OCI-LY7 (cell line): ENCODE data around the gene SMOC2.

ENCODE experiments used
- EZH2phosphoT487 ChIP-seq: fragments of 200-600 bp; sonication (generic); IDR thresholded peaks from 2 replicates; pipeline ENCODE4 v1.6.1; 2018; ENCODE audit warnings: low read depth, borderline replicate concordance, mild to moderate bottlenecking, mixed run types, antibody characterized with exemption, low read length, moderate library complexity, mixed read lengths
- TF ChIP-seq, protein P1 (sequence below): fragments of 200-600 bp; sonication (generic); conservative IDR thresholded peaks from 2 replicates; pipeline ENCODE4 v1.5.1; 2014; ENCODE audit warnings: mild to moderate bottlenecking, antibody characterized with exemption, low read length, moderate library complexity, mixed read lengths

DNA sequence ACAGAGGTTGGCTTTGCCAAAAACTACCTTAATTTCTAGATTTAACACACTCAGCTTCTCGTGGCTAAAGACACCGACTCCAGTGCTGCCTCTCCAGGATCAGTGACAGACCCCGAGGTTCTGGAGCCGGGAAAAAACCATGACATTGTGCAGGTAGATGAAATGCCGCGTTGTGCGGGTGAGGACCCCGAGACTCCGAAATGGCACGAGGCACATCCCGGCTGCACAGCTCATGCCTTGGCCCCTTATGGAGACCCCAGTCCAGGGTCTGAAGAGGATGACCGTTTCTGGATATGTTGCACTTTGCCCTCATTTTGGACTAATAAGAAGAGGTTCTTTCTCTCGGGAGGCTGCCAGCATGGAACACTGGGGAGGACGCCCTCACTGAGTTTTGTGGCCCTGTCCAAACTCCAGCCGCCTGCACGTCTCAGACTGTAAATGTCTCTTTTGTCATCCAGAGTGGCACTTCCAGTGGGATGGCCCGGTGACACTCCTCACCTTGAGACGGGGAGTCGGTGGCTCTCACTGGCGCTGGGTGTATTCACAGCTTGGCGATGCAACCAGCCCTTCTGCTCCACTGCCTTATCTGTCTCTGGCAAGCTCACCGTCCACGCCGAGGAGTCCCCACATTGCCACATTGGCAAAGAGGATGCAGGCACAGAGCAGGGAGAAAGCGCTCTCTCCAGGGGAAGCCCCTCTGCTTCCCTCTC is 245.2 kb downstream of the SMOC2 start:
- TF ChIP-seq, protein P1, sequence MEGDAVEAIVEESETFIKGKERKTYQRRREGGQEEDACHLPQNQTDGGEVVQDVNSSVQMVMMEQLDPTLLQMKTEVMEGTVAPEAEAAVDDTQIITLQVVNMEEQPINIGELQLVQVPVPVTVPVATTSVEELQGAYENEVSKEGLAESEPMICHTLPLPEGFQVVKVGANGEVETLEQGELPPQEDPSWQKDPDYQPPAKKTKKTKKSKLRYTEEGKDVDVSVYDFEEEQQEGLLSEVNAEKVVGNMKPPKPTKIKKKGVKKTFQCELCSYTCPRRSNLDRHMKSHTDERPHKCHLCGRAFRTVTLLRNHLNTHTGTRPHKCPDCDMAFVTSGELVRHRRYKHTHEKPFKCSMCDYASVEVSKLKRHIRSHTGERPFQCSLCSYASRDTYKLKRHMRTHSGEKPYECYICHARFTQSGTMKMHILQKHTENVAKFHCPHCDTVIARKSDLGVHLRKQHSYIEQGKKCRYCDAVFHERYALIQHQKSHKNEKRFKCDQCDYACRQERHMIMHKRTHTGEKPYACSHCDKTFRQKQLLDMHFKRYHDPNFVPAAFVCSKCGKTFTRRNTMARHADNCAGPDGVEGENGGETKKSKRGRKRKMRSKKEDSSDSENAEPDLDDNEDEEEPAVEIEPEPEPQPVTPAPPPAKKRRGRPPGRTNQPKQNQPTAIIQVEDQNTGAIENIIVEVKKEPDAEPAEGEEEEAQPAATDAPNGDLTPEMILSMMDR, result no peak
- no peak for TF ChIP-seq EZH2phosphoT487
